A172 (cell line): Measurements from ENCODE around the gene TMEM92. TPM values are rescaled to one million over a fixed set of nuclear protein-coding genes. Genes with fewer than 3 reads are reported as not detected.

ENCODE experiments used
- DNase-seq: peaks from one replicate; pipeline ENCODE4 v3.0.0-alpha.2; 2015; ENCODE audit warnings: low spot score
- total RNA-seq: library from RNA; depleted of rRNA; stranded (reverse); fragments of >200 nt; shearing (Covaris generic); gene quantifications from 2 replicates; pipeline ENCODE4 v1.2.3, GENCODE V29; 2014; rRNA removed

Gene TMEM92
- total RNA-seq, 1 experiment from 2014 or later = 5.2 TPM

DNA sequence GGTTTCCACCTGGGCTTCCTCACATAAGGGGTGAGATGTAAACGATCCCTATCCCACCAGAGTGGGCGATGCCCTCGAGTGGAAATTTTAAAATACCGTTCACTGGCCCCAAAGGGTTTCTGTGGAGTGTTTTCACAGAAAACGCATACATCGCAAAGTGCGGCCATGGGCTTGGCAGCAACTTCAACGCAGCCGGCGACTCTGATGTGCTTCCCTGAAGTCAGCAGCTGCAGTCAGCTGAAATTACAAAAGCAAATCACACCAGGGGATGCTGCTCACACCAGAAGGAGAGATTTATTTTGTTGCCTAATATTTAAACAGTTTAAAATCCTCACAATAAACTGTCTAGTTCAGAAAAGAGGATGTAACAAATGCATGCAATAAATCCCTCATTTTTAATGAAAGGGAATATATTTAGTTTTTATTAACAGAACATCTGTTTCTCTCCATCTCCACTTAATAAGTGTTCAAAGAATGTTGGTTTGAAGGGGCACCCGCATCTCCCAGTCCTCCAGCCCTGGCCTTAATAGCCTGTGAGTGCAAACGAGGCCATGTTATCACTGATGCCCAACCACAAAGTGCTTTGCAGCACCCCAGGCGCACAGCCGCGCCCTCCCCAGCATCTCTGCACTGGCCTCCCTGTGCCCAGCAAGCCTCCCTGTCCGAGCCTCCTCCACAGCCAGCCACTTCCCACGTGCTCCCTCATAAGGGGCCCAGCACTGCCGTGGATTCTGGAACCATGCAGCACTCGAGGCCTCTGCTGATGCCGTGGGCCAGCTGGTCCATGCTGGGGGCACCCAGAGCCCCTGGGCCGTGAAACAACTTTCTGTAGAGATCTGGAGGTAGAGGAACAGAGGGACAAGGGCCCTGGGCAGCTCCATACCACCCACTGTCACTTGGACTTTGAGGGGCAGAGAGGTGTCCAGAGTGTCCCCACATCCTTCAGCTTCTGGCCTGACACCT, 54.4 kb downstream of the TMEM92 start:
- no peak for DNase-seq

DNA sequence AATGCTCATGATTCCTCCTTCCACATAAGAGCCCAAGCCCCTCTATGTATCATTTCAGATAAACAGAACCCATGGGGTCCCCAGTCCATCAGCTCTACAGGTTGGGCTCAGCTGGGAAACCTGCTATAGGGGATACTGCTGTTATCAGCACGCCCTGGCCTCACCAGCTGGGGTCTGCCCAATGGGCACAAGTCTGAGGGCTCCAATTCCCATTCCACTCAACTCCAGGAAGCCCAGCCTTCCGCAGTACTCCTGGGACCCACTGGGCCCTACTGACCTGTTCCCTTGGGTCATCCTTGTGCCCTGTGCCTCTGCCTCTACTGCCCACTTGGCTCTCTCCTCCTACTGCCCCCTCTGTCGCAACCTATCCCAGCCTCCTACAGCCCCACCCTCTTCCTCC, 55.5 kb downstream of the TMEM92 start:
- no peak for DNase-seq

DNA sequence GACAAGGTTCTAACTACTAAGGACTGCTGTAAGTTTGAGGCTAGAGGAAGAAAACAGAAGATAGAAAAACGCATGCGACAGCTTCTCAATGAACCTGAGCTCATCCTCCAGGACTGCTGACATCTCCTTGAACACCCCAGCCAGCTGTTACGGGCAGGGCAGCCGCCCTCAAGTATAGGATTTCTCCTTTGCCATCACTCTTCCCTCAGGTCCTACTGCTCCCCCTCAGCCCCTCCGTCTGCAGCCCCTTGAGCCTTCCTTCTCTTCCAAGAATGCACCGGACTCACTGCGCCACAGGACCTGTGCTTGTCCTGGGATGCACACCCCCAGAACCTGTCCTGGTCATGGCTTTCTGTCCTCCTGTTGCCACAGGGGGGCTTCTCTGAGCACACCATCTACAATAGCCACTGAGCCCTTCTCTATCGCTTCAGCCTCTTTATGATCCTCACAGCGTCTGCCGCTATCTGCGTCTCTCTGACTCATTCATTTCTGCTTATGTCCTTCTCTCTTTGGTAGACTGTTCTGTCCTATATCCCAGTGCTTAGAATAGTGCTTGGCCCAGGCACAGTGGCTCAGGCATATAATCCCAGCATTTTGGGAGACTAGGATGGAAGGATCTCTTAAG, 56.0 kb downstream of the TMEM92 start:
- no peak for DNase-seq

Other genes starting within 250 kb of the TMEM92 start
- 839 and 951 TPM in 2 replicates for gene ITGA3, start 218.4 kb upstream of the TMEM92 start, total RNA-seq
- 13.7 and 13.9 TPM in 2 replicates for gene PDK2, start 179.1 kb upstream of the TMEM92 start, total RNA-seq
- 0.50 and 0.62 TPM in 2 replicates for gene SAMD14, start 144.3 kb upstream of the TMEM92 start, total RNA-seq
- 19.1 and 35.5 TPM in 2 replicates for gene PPP1R9B, start 123.8 kb upstream of the TMEM92 start, total RNA-seq
- 0.22 and 9.3 TPM in 2 replicates for gene SGCA, start 108.5 kb upstream of the TMEM92 start, total RNA-seq
- 6.2 and 15.7 TPM in 2 replicates for gene COL1A1, start 72.8 kb upstream of the TMEM92 start, total RNA-seq
- gene XYLT2, start 71.7 kb downstream of the TMEM92 start, total RNA-seq = 49.0 and 51.0 TPM in 2 replicates
- 109 and 138 TPM in 2 replicates for gene MRPL27, start 98.7 kb downstream of the TMEM92 start, total RNA-seq
- 12.8 and 15.8 TPM in 2 replicates for gene EME1, start 98.8 kb downstream of the TMEM92 start, total RNA-seq
- gene LRRC59, start 123.1 kb downstream of the TMEM92 start, total RNA-seq = 259 and 262 TPM in 2 replicates
- 40.4 and 41.0 TPM in 2 replicates for gene ACSF2, start 151.8 kb downstream of the TMEM92 start, total RNA-seq
- not detected in 2 replicates for gene CHAD, start 194.4 kb downstream of the TMEM92 start, total RNA-seq
- 16.0 and 16.6 TPM in 2 replicates for gene RSAD1, start 204.4 kb downstream of the TMEM92 start, total RNA-seq
- not detected in 2 replicates for gene MYCBPAP, start 234.0 kb downstream of the TMEM92 start, total RNA-seq